ENCODE data around the gene MAGI3. TPM values are rescaled to one million over a fixed set of nuclear protein-coding genes. Genes with fewer than 3 reads are reported as not detected.
"Not testable (repeated sequence)": the region's sequence is repeated elsewhere in the genome, so short reads cannot be mapped to it uniquely, and the experiment has no call there.

Gene MAGI3
- total RNA-seq, 1 donor = 7.2 TPM

- no peak for TF ChIP-seq CTCF (IDR thresholded peaks at IDR 0.05; ENCODE audit: extremely low read depth, low read depth, low read length)
- Histone ChIP-seq H4K20me1 (ENCODE audit: insufficient read depth, low read length) (no peaks in the 10 kb centered on the region), H2AFZ (ENCODE audit: low read length) (no peak overlapping the region), H3K4me3 (ENCODE audit: insufficient read depth, low read length) (no peak overlapping the region), H3K4me2 (ENCODE audit: insufficient read depth, low read length) (no peak overlapping the region), H3K27ac (ENCODE audit: low read depth, low read length) (no peak overlapping the region), H3K27me3 (ENCODE audit: insufficient read depth, low read length) (no peaks in the 10 kb centered on the region), H3K4me1 (ENCODE audit: insufficient read depth, low read length) (no peaks in the 10 kb centered on the region), H3K36me3 (ENCODE audit: insufficient read depth, low read length) (no peaks in the 10 kb centered on the region), H3K9me3 (ENCODE audit: low read depth, low read length) (no peaks in the 10 kb centered on the region), H3K79me2 (ENCODE audit: insufficient read depth, low read length) (peaks cover 6% of the 10 kb centered on the region)
- DNase-seq (ENCODE audit: insufficient read length, low spot score, missing footprints) = no peak
These were observed 77.7 kb downstream of the MAGI3 start for GRCh38 chr1:113467991-113468390.

- peaks cover 13% of the 10 kb centered on the region for H3K79me2 ChIP-seq (ENCODE audit: insufficient read depth, low read length)
- H3K27me3 ChIP-seq (ENCODE audit: insufficient read depth, low read length); H3K9me3 ChIP-seq (ENCODE audit: low read depth, low read length); DNase-seq (ENCODE audit: insufficient read length, low spot score, missing footprints); H3K4me3 ChIP-seq (ENCODE audit: insufficient read depth, low read length); H3K4me2 ChIP-seq (ENCODE audit: insufficient read depth, low read length); H3K4me1 ChIP-seq (ENCODE audit: insufficient read depth, low read length); H4K20me1 ChIP-seq (ENCODE audit: insufficient read depth, low read length); H3K27ac ChIP-seq (ENCODE audit: low read depth, low read length); H3K36me3 ChIP-seq (ENCODE audit: insufficient read depth, low read length); H2AFZ ChIP-seq (ENCODE audit: low read length): not testable (repeated sequence)
These were observed 88.3 kb downstream of the MAGI3 start for GRCh38 chr1:113478427-113479195.

- Histone ChIP-seq H3K27ac (ENCODE audit: low read depth, low read length) (no peak overlapping the region), H3K4me2 (ENCODE audit: insufficient read depth, low read length) (no peak overlapping the region), H3K79me2 (ENCODE audit: insufficient read depth, low read length) (peaks cover 13% of the 10 kb centered on the region), H3K4me1 (ENCODE audit: insufficient read depth, low read length) (no peaks in the 10 kb centered on the region), H3K36me3 (ENCODE audit: insufficient read depth, low read length) (no peaks in the 10 kb centered on the region), H4K20me1 (ENCODE audit: insufficient read depth, low read length) (no peaks in the 10 kb centered on the region), H3K4me3 (ENCODE audit: insufficient read depth, low read length) (no peak overlapping the region), H2AFZ (ENCODE audit: low read length) (no peak overlapping the region), H3K27me3 (ENCODE audit: insufficient read depth, low read length) (no peaks in the 10 kb centered on the region), H3K9me3 (ENCODE audit: low read depth, low read length) (peaks cover 8% of the 10 kb centered on the region)
- no peak for DNase-seq (ENCODE audit: insufficient read length, low spot score, missing footprints)
- TF ChIP-seq CTCF (IDR thresholded peaks at IDR 0.05; ENCODE audit: extremely low read depth, low read depth, low read length) = no peak
These were observed 89.7 kb downstream of the MAGI3 start for GRCh38 chr1:113479713-113480676.

- not testable (repeated sequence) for DNase-seq (ENCODE audit: insufficient read length, low spot score, missing footprints); H3K4me3 ChIP-seq (ENCODE audit: insufficient read depth, low read length); H3K36me3 ChIP-seq (ENCODE audit: insufficient read depth, low read length); H3K27ac ChIP-seq (ENCODE audit: low read depth, low read length); H4K20me1 ChIP-seq (ENCODE audit: insufficient read depth, low read length); H3K4me1 ChIP-seq (ENCODE audit: insufficient read depth, low read length); H3K4me2 ChIP-seq (ENCODE audit: insufficient read depth, low read length); H2AFZ ChIP-seq (ENCODE audit: low read length); H3K9me3 ChIP-seq (ENCODE audit: low read depth, low read length); H3K27me3 ChIP-seq (ENCODE audit: insufficient read depth, low read length)
- H3K79me2 ChIP-seq (ENCODE audit: insufficient read depth, low read length) = peaks cover 14% of the 10 kb centered on the region
These were observed 94.8 kb downstream of the MAGI3 start for GRCh38 chr1:113485131-113485530.

Measured in osteoblast (primary cell).